ENCODE measurements around the gene AP3B1.

- TF ChIP-seq CTCF (IDR thresholded peaks at IDR 0.05), result no peak
- TF ChIP-seq POLR2AphosphoS5 (IDR thresholded peaks at IDR 0.05), result no peak
Measured at GRCh38 chr5:78058625-78059024, 235.9 kb downstream of the AP3B1 start.
